ENCODE data around the gene FRMD5.
"Not testable (repeated sequence)": the region's sequence is repeated elsewhere in the genome, so short reads cannot be mapped to it uniquely, and the experiment has no call there.

The FRMD5 gene

GRCh38 chr15:44011238-44011854 is 183.7 kb downstream of the FRMD5 start:
- Histone ChIP-seq H3K9ac (ENCODE audit: low read length) (no peak overlapping the region), H3K4me2 (ENCODE audit: low read depth, low read length) (no peak overlapping the region), H3K9me2 (replicated peaks; ENCODE audit: insufficient read depth, low read length) (no peaks in the 10 kb centered on the region), H4K20me1 (ENCODE audit: insufficient read depth, low read length) (no peaks in the 10 kb centered on the region), H3K9me3 (replicated peaks; ENCODE audit: insufficient read depth, low read length) (no peaks in the 10 kb centered on the region), H3K79me2 (ENCODE audit: low read length) (no peaks in the 10 kb centered on the region), H3K27ac (ENCODE audit: low read length) (no peak overlapping the region), H3K36me3 (replicated peaks; ENCODE audit: insufficient read depth, low read length) (no peaks in the 10 kb centered on the region), H3K4me3 (ENCODE audit: low read length) (no peak overlapping the region), H3F3A (ENCODE audit: insufficient read depth, low read length) (no peaks in the 10 kb centered on the region), H3K27me3 (replicated peaks; ENCODE audit: insufficient read depth, low read length) (no peaks in the 10 kb centered on the region), H2AFZ (ENCODE audit: low read length) (no peak overlapping the region), H3K4me1 (ENCODE audit: low read length) (no peaks in the 10 kb centered on the region)
- DNase-seq = no peak
- TF ChIP-seq CTCF (IDR thresholded peaks at IDR 0.05; ENCODE audit: low read length) = no peak
- no peak for TF ChIP-seq EZH2phosphoT487 (IDR thresholded peaks at IDR 0.05; ENCODE audit: low read length)
- TF ChIP-seq EZH2 (optimal IDR thresholded peaks at IDR 0.05; ENCODE audit: low read depth, low read length) = no peak

GRCh38 chr15:44010089-44010488 is 185.0 kb downstream of the FRMD5 start:
- Histone ChIP-seq H4K20me1 (ENCODE audit: insufficient read depth, low read length) (no peaks in the 10 kb centered on the region), H3K4me3 (ENCODE audit: low read length) (no peak overlapping the region), H3K36me3 (replicated peaks; ENCODE audit: insufficient read depth, low read length) (no peaks in the 10 kb centered on the region), H3K27me3 (replicated peaks; ENCODE audit: insufficient read depth, low read length) (no peaks in the 10 kb centered on the region), H3K27ac (ENCODE audit: low read length) (no peak overlapping the region), H3F3A (ENCODE audit: insufficient read depth, low read length) (no peaks in the 10 kb centered on the region), H3K9me2 (replicated peaks; ENCODE audit: insufficient read depth, low read length) (no peaks in the 10 kb centered on the region), H3K4me1 (ENCODE audit: low read length) (no peaks in the 10 kb centered on the region), H3K9ac (ENCODE audit: low read length) (no peak overlapping the region), H2AFZ (ENCODE audit: low read length) (no peak overlapping the region), H3K9me3 (replicated peaks; ENCODE audit: insufficient read depth, low read length) (no peaks in the 10 kb centered on the region), H3K4me2 (ENCODE audit: low read depth, low read length) (no peak overlapping the region), H3K79me2 (ENCODE audit: low read length) (no peaks in the 10 kb centered on the region)
- no peak for DNase-seq
- TF ChIP-seq CTCF (IDR thresholded peaks at IDR 0.05; ENCODE audit: low read length) (no peak), EZH2phosphoT487 (IDR thresholded peaks at IDR 0.05; ENCODE audit: low read length) (no peak), EZH2 (optimal IDR thresholded peaks at IDR 0.05; ENCODE audit: low read depth, low read length) (no peak)

GRCh38 chr15:44009038-44009437 is 186.0 kb downstream of the FRMD5 start:
- H3K79me2 ChIP-seq (ENCODE audit: low read length) = no peaks in the 10 kb centered on the region
- H3K9me3 ChIP-seq (replicated peaks; ENCODE audit: insufficient read depth, low read length) = no peaks in the 10 kb centered on the region
- no peak overlapping the region for H3K9ac ChIP-seq (ENCODE audit: low read length)
- no peaks in the 10 kb centered on the region for H3K36me3 ChIP-seq (replicated peaks; ENCODE audit: insufficient read depth, low read length)
- no peak overlapping the region for H2AFZ ChIP-seq (ENCODE audit: low read length)
- TF ChIP-seq EZH2phosphoT487 (IDR thresholded peaks at IDR 0.05; ENCODE audit: low read length) (no peak), EZH2 (optimal IDR thresholded peaks at IDR 0.05; ENCODE audit: low read depth, low read length) (no peak), CTCF (IDR thresholded peaks at IDR 0.05; ENCODE audit: low read length) (no peak)
- H3K4me2 ChIP-seq (ENCODE audit: low read depth, low read length) = no peak overlapping the region
- no peaks in the 10 kb centered on the region for H3K27me3 ChIP-seq (replicated peaks; ENCODE audit: insufficient read depth, low read length)
- no peak overlapping the region for H3K4me3 ChIP-seq (ENCODE audit: low read length)
- DNase-seq = no peak
- H3K27ac ChIP-seq (ENCODE audit: low read length) = no peak overlapping the region
- no peaks in the 10 kb centered on the region for H4K20me1 ChIP-seq (ENCODE audit: insufficient read depth, low read length)
- no peaks in the 10 kb centered on the region for H3K9me2 ChIP-seq (replicated peaks; ENCODE audit: insufficient read depth, low read length)
- H3F3A ChIP-seq (ENCODE audit: insufficient read depth, low read length) = no peaks in the 10 kb centered on the region
- no peaks in the 10 kb centered on the region for H3K4me1 ChIP-seq (ENCODE audit: low read length)

DNA sequence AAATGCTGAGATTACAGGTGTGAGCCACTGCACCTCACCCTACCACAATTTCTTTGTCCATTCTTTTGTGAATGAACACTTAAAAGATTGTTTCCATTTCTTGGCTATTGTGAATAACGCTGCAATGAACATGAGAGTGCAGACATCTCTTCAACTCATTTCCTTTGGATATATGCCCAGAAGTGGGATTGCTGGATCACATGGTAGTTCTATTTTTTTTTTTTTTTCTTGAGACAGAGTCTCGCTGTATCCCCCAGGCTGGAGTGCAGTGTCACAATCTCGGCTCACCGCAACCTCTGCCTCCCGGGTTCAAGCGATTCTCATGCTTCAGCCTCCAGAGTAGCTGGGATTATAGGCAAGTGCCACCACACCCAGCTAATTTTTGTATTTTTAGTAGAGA is 194.8 kb downstream of the FRMD5 start:
- H3K9me2 ChIP-seq (replicated peaks; ENCODE audit: insufficient read depth, low read length); H3K4me3 ChIP-seq (ENCODE audit: low read length); H3K27me3 ChIP-seq (replicated peaks; ENCODE audit: insufficient read depth, low read length); H3K79me2 ChIP-seq (ENCODE audit: low read length); H3F3A ChIP-seq (ENCODE audit: insufficient read depth, low read length); H3K4me2 ChIP-seq (ENCODE audit: low read depth, low read length); H3K9ac ChIP-seq (ENCODE audit: low read length); H3K36me3 ChIP-seq (replicated peaks; ENCODE audit: insufficient read depth, low read length); H2AFZ ChIP-seq (ENCODE audit: low read length); H4K20me1 ChIP-seq (ENCODE audit: insufficient read depth, low read length); H3K4me1 ChIP-seq (ENCODE audit: low read length); H3K9me3 ChIP-seq (replicated peaks; ENCODE audit: insufficient read depth, low read length); H3K27ac ChIP-seq (ENCODE audit: low read length); DNase-seq: not testable (repeated sequence)

Measured in MM.1S (cell line).